ENCODE data around the gene PWWP2B.

Gene PWWP2B

GRCh38 chr10:132461683-132462231 lies 64.8 kb downstream of the PWWP2B start:
- no peak overlapping the region for H3K9ac ChIP-seq (ENCODE audit: low read depth, low read length)
- H3K36me3 ChIP-seq (ENCODE audit: insufficient read depth, low read length): no peaks in the 10 kb centered on the region
- no peaks in the 10 kb centered on the region; the same call in 1 of the 2 replicates for H3K4me1 ChIP-seq (ENCODE audit: insufficient read depth, low read length)

GRCh38 chr10:132462463-132463332 lies 65.7 kb downstream of the PWWP2B start:
- Histone ChIP-seq H3K4me1 (ENCODE audit: insufficient read depth, low read length) (no peaks in the 10 kb centered on the region; the same call in 1 of the 2 replicates), H3K9me3 (ENCODE audit: control insufficient read depth, insufficient read depth, low read length) (no peaks in the 10 kb centered on the region), H3K9ac (ENCODE audit: low read depth, low read length) (no peak overlapping the region), H3K36me3 (ENCODE audit: insufficient read depth, low read length) (no peaks in the 10 kb centered on the region)

More at GRCh38 chr10:132461683-132462231, 64.8 kb downstream of the PWWP2B start:
- no peaks in the 10 kb centered on the region for H3K9me3 ChIP-seq (ENCODE audit: control insufficient read depth, insufficient read depth, low read length)

DNA sequence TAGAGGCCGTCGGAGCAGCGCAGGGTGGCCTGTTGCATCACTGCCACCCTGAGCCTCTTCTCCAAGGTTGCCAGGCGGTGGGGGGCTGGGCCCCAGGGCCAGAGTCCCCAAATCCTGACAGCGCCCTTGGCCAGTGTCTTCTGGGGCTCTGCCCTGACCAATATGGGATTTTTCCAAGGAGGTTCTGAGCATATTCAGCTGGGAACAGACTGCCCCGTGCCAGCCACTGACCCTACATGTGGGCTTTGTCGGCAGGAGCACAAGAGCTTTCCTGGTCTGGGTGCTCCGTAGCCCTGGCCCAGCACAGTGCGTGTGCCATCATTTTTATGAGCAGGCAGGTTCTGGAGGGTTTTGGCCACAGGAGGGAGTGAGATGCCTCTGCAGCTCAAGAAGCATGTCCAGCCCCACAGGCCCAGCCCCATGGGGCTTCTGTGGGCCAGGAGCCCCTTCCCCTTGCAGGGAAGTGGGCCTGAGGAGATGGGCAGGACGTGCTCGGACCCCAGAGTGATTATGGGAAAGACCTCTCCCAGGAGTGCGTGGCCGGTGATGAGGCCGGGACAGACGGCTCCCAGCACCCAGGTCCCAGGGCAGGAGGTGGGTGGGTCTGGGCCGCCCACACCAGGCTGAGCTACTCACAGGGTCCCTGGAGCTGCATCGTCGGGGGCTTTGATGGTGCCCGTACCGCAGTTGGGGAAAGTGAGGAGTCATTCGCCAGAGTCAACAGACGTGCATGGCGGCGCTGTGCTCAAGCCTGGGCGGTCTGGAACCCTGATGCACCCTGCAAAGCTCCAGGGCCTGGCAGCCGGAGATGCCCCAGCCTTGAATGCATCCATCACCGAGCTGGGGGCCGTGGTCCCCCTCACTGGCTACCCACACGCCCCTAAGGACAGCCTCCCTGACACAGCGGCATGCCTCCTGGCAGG lies 66.6 kb downstream of the PWWP2B start:
- no peaks in the 10 kb centered on the region; the same call in 1 of the 2 replicates for H3K4me1 ChIP-seq (ENCODE audit: insufficient read depth, low read length)
- no peak overlapping the region for H3K9ac ChIP-seq (ENCODE audit: low read depth, low read length)

DNA sequence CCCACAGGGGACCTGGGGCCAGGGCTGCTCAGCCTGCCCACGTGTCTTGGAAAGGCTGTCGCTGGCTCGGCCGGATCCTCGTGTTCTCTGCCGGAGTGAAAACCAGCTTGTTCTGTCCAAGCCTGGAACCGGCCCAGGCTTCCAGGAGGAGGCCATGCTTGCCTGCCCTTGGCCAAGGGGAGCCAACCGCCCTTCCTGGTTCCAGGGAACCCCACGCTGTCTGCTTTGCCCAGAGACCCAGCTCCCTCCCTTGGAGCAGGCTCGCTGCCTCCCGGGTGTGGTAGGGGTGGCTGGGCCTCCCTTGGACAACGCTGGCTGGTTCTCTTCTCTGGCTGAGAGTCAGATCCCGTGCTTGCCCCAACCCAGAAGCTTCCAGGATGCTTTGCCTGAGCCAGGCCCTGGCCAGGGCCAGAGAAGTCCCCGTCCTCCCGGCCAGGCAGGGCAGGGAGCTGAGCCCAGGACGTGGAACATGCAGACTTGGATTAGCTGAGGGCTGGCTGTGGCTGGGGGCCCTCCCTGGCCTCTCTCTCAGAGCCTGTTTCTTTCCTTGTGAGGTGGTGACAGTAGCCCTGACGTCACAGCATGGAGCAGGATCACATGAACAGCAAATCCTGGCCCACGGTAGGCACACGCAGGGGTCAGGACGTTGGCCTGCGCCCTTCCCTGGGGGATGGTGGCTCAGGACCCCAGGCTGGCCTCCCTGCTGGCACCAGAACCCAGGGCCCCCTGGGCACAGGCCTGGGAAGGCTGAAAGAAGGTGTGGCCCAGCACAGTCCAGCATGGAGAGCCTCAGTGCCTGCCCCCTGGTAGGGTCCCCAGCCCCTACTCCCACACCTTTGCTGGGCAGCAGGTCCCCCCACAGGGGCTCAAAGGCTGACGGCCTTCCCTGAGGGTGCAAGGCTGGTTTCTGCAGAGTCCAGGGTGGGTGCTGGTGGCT lies 67.5 kb downstream of the PWWP2B start:
- Histone ChIP-seq H3K9me3 (ENCODE audit: control insufficient read depth, insufficient read depth, low read length) (no peaks in the 10 kb centered on the region), H3K36me3 (ENCODE audit: insufficient read depth, low read length) (no peaks in the 10 kb centered on the region), H3K9ac (ENCODE audit: low read depth, low read length) (no peak overlapping the region), H3K4me1 (ENCODE audit: insufficient read depth, low read length) (no peaks in the 10 kb centered on the region)

More for the DNA sequence above, 66.6 kb downstream of the PWWP2B start:
- Histone ChIP-seq H3K9me3 (ENCODE audit: control insufficient read depth, insufficient read depth, low read length) (no peaks in the 10 kb centered on the region), H3K36me3 (ENCODE audit: insufficient read depth, low read length) (no peaks in the 10 kb centered on the region)

DNA sequence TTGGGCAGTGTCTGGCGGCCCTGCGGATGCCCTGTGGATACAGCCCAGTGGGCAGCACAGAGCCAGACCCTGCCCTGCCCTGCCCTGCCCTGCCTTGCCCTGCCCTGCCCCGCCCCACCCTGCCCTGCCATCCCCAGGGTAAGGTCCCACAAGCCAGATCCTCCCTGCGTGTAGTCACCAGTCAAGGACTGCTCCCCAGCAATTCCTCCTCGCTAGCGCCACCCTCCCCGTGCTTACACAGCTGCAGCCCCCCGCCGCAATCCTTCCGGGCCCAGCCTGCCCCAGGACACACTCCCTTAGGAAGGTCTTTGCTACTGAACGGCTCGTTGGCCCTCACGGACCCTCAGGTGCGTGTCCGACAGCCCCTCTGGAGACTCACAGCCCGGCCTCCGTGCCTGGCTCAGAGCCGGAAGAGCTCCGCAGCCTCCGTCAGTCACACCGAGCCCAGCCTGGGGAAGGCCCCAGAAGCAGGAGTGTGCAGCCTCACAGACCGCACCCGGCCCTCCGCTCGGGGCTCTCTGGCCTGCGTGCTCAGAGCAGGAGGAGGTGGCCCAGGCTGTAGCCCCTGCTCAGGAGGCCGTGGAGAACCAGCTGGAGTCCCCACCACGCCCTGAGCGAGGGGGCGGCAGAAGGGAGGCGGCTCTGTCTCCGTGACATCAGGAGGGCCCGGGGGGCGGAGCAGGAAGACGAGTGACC lies 68.3 kb downstream of the PWWP2B start:
- Histone ChIP-seq H3K36me3 (ENCODE audit: insufficient read depth, low read length) (no peaks in the 10 kb centered on the region), H3K9me3 (ENCODE audit: control insufficient read depth, insufficient read depth, low read length) (no peaks in the 10 kb centered on the region), H3K4me1 (ENCODE audit: insufficient read depth, low read length) (no peaks in the 10 kb centered on the region), H3K9ac (ENCODE audit: low read depth, low read length) (no peak overlapping the region)

DNA sequence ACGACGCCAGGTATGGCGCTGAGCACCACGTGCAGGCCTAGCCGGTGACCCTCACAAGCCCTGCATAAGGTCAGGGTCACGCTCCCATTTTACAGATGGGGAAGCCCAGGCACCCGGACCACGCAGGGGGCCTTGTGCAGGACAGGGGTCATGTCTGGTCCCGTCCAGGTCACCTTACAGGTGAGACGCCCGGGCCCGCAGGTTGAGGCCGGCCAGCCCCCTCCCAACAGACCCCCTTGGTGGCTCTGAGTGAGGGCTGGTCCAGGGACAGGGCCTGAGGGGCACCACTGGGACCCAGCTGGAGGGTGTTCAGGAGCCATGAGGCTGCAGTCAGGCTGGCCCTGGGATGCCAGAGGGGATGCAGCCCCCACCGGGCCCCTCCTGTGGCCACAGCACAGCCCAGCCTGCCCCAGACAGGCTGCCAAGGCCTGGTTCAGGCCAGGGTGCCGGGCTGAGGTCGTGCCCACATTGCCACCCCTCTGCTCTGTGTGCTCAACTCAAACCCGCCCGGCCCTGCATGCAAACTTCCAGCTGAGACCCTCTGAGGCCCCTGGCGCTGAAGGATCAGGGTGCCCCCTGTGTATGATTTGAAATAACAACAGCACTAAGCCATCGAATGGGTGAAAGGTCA lies 69.0 kb downstream of the PWWP2B start:
- Histone ChIP-seq H3K4me1 (ENCODE audit: insufficient read depth, low read length) (no peaks in the 10 kb centered on the region), H3K36me3 (ENCODE audit: insufficient read depth, low read length) (no peaks in the 10 kb centered on the region), H3K9ac (ENCODE audit: low read depth, low read length) (no peak overlapping the region), H3K9me3 (ENCODE audit: control insufficient read depth, insufficient read depth, low read length) (no peaks in the 10 kb centered on the region)

DNA sequence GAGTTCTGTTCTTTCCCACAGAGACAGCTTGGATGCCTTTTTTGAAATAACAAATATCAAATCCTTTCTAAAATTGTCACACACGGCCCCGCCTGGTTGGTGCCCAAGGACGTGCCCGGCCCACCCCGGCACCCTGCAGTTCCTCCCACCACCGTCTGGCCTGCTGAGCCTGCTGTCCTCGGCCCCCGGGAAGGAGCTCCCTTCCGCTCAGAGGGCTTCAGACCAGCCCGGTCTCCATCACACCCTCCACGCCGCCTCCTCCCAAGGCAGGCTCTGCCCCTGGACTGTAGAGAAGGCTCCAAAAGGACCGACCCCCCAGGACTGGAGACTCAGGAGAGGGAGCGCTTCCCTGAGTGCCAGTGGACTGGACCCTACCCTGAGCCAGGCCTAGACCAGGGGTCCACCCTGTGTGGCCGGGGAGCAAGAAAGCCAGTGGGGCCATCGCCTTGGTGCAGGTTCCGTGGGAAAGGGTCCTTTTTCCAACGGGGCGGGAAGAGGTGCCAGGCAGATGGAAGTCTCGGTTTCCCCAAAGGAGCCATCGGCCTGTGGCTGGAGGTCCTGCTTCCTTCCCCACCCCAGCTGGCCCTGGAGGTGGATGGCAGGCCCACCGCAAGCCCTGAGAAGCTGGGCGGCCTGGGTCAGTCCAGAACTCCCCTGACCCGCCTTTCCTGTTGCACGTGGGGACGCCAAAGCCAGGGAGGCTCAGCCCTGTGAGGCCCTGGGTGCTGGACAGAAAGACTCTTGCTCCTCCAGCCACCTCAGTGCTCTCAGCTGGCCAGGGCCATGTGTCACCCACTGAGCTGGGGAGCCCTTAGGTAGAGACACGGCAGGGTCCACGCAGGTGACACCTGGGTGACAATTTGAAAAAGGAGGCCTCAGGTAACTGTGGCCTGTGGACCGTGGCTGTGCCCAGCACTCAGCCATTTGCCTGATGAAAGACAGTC lies 69.8 kb downstream of the PWWP2B start:
- H3K4me1 ChIP-seq (ENCODE audit: insufficient read depth, low read length): no peaks in the 10 kb centered on the region
- no peaks in the 10 kb centered on the region for H3K9me3 ChIP-seq (ENCODE audit: control insufficient read depth, insufficient read depth, low read length)
- no peak overlapping the region for H3K9ac ChIP-seq (ENCODE audit: low read depth, low read length)
- H3K36me3 ChIP-seq (ENCODE audit: insufficient read depth, low read length): no peaks in the 10 kb centered on the region
